GM03348 (cell line): ENCODE data around the gene TACR3.
"Not testable (repeated sequence)": the region's sequence is repeated elsewhere in the genome, so short reads cannot be mapped to it uniquely, and the experiment has no call there.

Experiments
- DNase-seq: peaks from one replicate; pipeline ENCODE4 v3.0.0; 2012; ENCODE audit warnings: low spot score

Gene TACR3, protein sequence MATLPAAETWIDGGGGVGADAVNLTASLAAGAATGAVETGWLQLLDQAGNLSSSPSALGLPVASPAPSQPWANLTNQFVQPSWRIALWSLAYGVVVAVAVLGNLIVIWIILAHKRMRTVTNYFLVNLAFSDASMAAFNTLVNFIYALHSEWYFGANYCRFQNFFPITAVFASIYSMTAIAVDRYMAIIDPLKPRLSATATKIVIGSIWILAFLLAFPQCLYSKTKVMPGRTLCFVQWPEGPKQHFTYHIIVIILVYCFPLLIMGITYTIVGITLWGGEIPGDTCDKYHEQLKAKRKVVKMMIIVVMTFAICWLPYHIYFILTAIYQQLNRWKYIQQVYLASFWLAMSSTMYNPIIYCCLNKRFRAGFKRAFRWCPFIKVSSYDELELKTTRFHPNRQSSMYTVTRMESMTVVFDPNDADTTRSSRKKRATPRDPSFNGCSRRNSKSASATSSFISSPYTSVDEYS

DNA sequence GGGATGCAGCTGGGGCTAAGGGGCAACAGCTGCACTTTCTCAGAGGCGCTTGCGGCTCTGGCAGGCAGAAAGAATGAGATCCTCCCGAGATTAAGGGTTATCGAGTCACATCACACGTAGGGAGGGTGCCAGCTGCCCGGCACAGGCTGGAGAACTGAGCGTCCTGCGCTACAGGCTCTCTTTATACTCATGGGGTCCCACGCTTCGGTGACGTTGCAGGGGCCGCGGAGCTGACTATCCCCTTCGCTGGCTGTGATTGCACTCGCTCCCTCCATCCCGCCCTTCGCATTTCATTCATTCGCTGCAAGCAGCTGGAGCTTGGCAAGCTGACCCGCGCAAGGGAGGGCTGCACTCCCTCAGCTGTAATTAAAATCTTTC is at the start of gene TACR3:
Gene TACR3 (minus strand): TSS at position 156 of the 378 bp plus-strand sequence. CDS start 310 bp downstream, outside the sequence.
- DNase-seq = peak; percentile 8

DNA sequence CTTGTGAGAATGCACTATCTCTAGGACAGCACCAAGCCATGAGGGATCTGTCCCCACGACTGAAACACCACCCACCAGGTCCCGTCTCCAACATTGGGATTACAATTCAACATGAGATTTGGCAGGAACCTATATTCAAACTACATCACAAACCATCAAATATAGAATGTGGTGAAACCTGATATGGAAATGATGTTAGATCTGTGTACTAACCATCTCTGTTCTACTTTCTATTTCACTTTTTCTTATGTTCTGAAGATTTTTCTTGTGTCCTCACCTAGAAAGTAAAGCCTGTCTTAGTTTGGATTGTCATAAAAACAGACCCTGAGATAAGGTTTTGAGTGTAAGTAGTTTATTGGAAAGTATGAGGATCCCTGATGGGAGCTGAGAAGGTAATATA is 37.8 kb upstream of the TACR3 start:
- DNase-seq = no peak

DNA sequence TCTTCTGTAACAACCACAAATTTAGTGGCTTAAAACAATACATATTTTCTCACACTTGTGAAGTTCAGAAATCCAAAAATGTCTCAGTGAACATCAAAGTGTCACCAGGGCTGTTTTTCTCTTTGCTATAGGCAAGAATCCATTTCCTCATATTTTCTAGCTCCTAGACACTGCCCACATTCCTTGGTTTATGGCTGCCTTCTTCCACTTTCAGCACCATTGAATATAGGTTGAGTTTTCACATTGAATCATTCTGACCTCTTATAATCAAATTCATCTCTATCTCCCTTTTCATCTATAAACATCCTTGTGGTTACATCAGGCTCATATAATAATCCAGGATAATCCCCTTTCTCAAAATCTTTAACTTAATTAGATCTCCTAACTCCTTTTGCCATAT is 37.0 kb upstream of the TACR3 start:
- DNase-seq = no peak

DNA sequence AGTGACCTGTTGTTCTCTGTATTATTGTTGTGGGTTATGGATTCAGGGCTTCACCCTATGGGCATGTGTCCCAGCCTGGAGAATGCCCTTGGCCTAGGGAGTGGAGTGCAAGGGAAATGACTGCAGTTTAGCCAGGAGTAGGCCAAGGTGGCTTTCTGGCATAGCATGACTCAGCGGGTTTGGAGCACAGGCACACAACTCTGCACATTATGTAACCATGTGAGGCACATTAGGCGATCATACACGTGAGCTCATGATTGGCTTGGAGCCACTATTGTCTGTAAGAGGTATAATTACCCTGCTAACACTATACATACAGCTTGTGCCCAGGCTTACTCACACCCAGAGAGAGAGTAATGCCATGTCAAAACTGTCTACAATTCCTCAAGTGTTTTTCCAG is 35.1 kb upstream of the TACR3 start:
- no peak for DNase-seq

DNA sequence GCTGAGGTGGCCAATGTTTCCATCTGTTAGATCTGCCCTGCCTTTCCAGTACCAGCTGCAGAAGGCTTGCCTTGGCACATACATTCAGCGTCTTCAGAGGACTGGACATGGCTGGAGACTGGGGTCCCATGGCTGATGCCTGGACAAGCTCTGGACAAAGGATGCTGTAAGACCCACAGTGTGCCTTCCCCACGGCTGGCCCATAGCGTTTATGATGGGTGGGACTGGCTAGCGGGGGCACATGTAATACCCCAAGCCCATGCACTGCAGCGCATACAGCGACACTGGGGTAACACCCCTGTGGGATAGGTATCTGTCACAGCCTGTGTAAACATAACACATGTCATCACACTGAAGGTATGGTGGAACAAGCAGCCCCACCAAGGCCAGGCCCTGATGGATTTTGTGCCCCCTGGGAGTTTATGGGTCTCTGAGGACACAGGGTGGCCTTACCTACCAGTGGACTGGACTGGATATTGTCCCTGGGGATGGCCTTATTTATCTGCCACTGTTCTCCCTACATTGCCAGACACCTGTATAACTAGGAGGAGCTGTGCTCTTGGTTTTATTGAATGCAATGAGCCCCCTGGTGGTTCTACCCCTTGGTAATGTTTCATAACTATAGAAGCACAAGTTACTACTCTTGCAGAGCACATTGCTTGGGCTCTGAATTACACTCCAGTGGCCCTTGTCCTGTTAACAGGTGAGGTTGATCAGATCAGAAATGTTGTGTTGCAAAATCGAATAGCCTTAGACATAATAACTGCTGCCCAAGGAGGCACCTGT is 34.3 kb upstream of the TACR3 start:
- no peak for DNase-seq

DNA sequence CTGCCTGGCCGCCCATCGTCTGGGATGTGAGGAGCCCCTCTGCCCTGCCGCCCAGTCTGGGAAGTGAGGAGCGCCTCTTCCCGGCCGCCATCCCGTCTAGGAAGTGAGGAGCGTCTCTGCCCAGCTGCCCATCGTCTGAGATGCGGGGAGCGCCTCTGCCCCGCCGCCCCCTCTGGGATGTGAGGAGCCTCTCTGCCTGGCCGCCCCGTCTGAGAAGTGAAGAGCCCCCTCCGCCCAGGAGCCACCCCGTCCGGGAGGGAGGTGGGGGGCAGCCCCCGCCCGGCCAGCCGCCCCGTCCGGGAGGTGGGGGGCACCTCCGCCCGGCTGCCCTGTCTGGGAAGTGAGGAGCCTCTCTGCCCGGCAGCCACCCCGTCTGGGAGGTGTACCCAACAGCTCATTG is 3.4 kb upstream of the TACR3 start:
- DNase-seq = not testable (repeated sequence)

DNA sequence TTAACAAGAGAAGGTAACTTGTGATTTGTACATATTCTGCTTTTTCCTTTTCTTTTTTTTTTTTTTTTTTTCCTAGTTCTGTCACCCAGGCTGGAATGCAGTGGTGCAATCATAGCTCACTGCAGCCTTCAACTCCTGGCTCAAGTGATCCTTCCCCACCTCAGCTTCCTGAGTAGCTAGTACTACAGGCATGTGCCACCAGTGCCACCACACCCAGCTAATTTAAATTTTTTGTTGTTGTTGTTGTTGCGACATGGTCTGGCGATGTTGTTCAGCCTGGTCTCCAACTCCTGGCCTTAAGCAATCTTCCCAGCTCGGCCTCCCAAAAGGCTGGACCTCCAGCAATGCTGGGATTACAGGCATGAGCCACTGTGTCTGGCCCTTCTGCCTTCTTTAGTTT is 1.5 kb upstream of the TACR3 start:
- DNase-seq = no peak

DNA sequence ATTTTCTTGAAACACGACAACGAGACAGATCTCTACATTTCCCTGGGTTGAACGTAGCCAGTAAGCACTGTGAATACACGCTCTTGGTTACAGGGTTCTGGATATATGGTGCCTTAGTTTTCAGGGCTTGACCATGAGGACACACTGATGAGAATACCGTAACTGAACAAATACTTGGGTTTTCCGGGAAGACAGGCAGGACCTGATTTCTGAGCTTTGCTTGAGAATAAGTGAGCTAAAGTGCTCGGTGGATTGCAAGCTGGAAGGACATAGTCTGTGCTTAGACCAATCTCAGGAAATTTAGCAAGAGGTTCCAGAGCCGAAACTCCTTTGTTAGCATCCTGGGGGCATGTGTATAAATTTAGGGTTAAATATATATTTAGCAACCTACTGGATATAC is 876 bp upstream of the TACR3 start:
- no peak for DNase-seq

DNA sequence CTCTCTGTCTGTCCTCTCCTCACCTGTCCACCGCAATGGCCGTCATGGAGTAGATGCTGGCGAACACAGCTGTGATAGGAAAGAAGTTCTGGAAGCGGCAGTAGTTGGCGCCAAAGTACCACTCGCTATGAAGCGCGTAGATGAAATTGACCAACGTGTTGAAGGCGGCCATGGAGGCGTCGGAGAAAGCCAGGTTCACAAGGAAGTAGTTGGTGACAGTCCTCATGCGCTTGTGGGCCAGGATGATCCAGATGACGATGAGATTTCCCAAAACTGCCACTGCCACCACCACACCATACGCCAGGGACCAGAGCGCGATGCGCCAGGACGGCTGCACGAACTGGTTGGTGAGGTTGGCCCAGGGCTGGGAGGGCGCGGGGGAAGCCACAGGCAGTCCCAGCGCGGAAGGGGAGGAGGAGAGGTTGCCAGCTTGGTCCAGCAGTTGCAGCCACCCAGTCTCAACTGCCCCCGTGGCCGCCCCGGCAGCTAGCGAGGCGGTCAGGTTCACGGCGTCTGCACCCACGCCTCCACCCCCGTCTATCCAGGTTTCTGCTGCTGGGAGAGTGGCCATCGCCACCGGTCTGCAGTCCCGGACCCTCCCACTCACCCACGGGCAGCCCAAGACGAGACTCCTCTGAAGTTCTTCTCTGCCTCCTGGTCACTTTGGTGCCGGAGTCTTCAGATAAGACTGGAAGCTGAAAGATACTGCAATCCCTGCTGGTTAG is 518 bp downstream of the TACR3 start:
- DNase-seq = peak; percentile 6

DNA sequence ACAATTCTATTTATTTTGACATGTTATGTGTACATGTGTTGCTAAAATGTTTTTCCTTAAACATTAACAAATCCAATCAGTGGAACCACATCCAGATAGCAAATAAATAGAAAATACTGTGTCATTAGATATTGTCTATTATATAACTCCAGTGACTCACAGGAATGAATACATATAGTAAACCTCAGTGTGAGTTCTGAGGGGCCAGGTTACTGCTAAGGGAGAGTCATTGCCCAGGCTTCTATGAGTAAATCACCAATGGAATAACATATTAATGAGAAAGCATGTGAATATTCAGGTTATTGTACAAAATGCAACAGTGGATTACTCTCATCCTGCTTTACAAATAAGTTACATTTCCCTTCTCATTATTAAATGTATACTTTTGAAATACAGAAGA is 27.2 kb downstream of the TACR3 start:
- no peak for DNase-seq

DNA sequence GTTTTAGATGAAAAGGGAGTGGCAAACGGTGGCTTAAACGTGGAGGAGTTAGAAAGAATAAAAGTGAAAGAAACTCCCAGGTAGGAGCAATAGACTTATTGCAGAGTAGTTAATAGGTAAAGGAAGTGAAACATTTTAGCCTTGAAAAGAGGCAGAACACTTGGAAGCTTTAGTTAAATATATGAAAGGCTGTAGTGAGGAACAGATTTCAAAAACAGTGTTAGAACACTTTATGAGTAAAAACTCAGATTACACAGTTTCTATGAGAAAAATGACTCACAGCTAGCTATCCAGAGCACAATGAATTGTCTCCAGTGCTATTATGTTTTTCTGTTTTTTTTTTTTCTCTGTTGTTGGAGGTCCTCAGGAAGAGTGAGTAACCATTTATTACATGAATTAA is 45.8 kb downstream of the TACR3 start:
- no peak for DNase-seq

DNA sequence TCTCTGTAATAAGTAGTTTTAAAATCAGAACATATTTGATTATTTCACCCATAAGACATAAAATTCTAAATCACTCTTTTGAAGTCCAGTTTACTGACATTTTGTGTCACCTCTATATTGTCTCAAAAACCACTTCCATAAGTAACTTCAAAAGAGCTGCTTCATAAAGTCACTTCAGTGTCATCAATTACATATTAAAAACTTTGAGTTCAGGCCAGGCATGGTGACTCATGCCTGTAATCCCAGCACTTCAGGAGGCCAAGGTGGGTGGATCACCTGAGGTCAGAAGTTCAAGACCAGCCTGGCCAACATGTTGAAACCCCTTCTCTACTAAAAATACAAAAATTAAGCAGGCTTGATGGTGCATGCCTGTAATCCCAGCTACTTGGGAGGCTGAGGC is 53.0 kb downstream of the TACR3 start:
- DNase-seq = not testable (repeated sequence)

DNA sequence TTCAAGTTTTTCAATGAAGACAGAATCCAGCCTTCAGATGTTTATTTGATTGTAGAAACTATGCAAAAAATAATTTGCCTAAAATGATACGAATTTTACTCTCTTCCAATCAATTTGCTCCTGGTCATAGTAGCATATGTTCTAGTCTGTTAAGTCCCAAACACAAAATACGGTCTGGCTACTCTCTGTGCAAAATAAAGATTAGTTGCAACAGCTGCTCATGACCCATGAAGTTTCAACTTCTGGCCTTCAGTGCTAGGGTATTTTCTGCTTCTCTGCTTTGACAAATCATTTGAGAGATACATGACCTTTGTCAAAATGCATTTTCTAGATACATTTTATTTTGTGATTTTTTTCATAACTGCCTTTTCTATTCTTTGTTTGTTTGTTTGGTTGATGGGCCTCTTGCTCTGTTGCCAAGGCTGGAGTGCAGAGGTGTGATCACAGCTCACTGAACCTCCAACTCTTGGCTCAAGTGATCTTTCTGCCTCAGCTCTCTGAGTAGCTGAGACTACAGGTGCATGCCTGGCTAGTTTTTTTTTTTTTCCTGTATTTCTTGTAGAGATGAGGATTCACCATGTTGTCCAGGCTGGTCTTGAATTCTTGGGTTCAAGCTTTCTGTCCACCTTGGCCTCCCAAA is 55.2 kb downstream of the TACR3 start:
- DNase-seq = no peak

DNA sequence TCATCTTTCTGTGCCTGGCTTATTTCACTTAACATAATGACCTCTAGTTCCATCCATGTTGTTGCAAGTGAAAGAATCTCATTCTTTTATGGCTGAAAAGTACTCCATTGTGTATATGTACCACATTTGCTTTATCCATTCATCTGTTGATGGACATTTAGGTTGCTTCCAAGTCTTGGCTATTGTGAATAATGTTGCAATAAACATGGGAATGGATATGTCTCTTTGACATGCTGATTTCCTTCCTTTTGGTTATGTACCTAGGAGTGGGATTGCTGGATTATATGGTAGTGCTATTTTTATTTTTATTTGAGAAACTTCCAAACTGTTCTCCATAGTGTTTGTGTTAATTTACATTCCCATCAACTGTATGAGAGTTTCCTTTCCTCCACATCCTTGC is 71.2 kb downstream of the TACR3 start:
- no peak for DNase-seq

DNA sequence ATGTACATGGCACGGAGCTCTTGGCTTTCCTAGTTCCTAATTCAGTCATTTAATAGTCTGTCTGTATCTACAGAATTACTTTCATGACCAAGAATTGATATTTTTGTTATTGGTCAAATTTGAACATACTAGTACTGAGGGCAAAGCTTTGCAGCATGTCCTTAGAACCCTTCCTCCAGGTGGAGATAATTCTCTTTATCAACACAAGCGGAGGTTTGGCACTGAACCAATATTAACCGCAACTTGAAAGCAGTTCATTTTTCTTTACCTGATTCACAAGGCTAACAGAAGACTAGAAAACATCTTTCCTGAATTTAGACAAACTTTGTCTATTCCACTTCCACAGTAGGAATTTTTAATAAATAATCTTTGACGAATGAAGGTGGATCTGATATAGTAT is 73.8 kb downstream of the TACR3 start:
- no peak for DNase-seq

DNA sequence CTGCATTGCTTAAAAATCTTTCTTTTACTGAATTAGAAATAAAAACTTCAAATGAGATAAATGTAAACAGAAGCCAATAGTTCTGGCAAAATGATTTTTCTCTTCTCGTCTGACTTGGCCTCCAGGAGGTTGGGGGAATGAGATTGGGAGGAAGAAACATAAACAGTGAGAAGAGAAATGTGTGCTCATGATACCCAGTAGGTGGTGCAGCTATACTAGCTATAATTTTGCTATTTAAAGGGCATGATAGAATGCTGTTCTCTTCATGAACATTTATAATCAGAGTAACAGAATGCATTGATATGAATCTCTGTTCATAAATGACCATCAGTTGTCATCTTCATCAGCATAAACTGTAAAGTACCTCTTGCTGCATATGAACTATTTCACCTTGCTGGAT is 85.5 kb downstream of the TACR3 start:
- DNase-seq = no peak

DNA sequence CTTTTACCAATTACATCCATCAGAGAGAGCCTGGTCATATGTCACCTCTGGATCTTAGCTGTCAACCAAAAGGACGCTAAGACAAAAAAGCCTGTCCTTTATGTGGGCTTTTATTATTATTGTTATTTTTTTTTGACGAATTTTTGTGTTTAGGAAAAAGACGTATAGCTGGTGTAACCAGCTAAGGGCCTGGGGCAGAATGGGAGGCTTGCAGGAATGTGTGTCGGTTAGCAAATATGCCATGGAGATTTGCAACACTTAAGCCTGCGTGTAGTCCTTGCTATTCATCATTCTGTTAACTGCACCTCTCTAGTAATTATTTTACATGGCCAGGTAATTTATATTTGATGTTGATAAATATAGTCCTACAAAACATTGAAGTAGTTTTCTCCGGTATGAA is 93.5 kb downstream of the TACR3 start:
- DNase-seq = no peak

DNA sequence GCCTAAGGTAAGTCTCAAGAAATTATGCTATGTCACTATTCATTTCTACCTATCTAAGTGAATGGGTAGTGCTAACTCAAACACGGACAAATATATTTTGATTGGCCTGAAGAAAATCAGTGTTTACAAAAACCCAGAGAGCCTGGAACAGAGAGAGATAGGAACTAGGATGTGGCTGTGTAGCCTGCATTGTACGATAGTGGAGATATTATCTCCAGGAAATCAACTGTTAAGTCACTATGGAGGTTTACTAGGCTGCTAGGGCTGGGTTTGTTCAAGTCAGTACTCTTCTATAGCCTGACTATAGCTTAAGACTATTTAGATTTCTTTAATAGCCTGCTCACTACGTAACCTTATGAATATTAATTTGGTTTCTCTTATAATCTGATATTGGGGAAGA is 127.9 kb downstream of the TACR3 start:
- no peak for DNase-seq

DNA sequence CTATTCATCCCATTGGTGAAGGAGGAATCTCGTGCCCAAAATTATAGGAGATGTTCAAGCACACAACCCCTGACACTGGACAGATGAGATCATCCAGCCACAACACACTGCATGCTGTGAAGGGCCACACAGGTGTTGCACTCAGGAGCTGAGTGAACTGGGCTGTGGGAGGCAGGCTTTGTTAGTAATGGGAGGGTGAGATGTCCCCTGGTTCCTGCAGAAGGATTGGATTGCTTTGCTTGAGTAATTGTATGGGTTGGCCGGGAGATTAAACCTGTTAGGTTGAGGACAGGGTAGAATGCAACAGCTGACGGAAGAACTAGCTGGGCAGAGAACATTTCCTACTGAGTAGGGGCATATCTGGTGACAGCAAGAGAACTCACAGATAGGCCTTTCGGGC is 152.2 kb downstream of the TACR3 start:
- no peak for DNase-seq

DNA sequence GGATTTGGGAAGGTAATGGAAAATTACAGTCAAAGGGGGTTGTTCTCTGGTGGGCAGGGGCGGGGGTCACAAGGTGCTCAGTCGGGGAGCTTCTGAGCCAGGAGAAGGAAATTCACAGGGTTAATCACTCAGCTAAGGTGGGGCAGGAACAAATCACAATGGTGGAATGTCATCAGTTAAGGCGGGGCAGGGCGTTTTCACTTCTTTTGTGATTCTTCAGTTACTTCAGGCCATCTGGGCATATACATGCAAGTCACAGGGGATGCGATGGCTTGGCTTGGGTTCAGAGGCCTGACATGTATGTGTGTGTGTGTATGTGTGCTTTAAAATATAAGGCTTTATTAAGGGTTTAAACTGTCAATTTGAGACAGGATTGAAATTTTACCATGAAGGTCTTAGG is 160.6 kb downstream of the TACR3 start:
- not testable (repeated sequence) for DNase-seq
